Myocyte (in vitro differentiated cells): ENCODE data around the gene ZFTA. TPM values are rescaled to one million over a fixed set of nuclear protein-coding genes. Genes with fewer than 3 reads are reported as not detected.
A peak's percentile ranks its signal among the peaks of the same experiment; 100 is the strongest.
"Not testable (repeated sequence)": the region's sequence is repeated elsewhere in the genome, so short reads cannot be mapped to it uniquely, and the experiment has no call there.

Experiments used
- DNase-seq: peaks from one replicate; pipeline ENCODE4 v3.0.0-alpha.2; 2012; ENCODE audit warnings: low read depth
- total RNA-seq: library from RNA; depleted of rRNA; stranded (reverse); fragments of >200 nt; gene quantifications from 2 replicates; pipeline ENCODE4 v1.2.3, GENCODE V29; 2014

The ZFTA gene
- total RNA-seq, 1 donor from 2014 or later: 20.7 TPM

- DNase-seq: peak; percentile 6
These were observed 10.5 kb upstream of the ZFTA start for GRCh38 chr11:63779039-63779438.

DNA sequence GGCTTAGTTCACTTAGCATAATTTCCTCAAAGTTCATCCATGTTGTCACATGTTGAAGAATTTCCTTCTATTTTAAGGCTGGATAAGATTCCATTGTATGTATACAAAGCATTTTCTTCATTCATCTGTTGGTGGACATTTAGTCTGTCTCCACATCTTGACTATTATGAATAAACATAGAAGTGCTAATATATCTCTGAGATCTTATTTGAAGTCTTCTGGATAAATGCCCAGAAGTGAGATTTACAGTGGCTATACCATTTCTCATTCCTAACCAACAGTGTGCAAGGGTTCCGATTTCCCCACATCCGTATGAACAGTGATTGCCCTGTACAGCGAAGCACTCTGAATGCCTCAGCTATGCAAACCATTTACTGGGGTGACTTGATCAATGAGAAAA, 6.6 kb upstream of the ZFTA start:
- no peak for DNase-seq

DNA sequence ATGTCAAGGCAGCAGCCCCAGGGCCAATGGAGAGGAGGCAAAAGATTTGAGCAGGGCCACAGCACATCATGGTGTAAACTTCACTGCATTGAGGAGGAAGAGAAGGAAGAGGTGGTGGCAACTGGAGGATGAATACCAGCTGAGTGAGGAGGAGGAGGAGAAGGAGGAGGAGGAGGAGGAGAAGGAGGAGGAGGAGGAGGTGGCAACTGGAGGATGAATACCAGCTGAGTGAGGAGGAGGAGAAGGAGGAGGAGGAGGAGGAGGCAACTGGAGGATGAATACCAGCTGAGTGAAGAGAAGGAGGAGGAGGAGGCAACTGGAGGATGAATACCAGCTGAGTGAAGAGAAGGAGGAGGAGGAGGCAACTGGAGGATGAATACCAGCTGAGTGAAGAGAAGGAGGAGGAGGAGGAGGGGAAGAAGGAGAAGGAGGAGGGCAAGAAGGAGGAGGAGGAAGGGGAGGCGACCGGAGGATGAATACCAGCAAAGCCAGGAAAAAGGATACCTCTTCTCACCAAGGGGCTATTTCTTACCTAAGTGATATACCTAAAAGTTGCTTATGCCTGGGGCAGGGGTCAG, 3.3 kb upstream of the ZFTA start:
- not testable (repeated sequence) for DNase-seq

- DNase-seq: no peak
These were observed 2.2 kb upstream of the ZFTA start for GRCh38 chr11:63770763-63771162.

DNA sequence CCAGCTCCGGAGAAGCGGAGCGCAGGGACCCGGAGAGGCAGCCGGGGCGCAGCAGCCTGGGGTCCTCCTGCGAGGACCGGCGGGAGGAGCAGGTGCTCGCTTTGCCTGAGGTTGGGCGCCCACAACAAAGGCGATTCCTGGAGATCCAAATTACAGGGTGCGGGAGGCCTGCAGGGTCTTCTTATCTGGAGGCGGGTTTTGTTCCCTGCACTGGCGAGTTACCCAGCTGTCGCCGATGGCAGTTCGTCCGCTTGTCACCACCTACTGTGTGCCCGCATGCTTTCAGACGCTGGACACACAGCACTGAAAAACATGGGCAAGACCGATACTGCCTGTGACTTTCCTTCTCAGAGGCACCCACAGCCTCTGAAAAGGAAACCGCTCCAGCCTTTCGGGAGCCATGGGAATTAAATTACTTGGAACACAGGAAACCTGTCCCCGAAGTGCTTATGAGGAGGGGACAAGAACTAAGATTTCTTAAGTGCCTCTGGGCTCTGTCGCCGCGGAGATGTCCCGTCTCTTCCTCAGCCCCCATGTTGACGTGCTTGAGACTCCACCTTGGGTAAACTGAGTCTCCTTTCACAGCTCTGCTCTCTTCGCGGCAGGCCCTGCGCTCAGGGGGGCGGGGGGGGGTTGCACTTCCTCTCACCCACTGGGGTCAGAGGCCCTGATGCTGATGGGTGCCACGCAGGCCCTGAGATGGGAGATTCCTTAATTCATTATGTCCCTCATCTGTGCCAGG, 1.3 kb upstream of the ZFTA start:
- DNase-seq: peak; percentile 18

DNA sequence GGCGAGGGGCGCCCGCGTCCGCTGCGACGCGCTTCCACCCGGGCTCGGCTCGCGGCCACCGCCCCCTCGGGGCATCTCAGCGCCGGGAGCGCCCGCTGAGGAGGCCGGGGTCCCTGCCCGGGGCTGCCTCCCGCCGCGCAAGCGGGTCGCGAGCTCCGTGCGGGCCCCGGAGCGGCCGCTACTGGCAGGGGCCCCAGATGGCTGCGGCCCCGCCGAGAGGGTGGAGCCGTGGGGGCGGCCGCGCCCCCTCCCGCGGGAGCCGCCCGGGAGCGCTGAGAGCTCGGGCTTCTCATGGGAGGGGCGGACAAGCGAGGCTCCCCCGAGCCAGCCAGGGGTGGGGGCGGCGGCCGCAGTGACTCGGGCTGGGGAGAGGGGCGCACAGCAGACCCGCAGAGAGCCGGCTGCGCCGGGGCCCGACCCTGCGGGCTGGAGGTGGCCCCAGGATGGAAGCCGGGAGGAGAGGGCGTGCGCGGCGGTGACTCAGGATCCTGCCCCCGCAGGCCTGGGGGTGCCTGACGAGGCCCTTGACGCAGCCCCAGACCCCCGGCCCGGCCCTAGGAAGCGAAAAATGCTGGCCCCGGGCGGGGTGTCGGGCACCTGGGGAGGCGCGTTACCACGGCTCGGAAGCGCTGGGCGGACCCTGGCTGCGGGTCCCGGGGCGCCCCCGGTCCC, 603 bp upstream of the ZFTA start:
- peak; percentile 56 for DNase-seq

- DNase-seq: peak; percentile 75
These were observed 874 bp downstream of the ZFTA start for GRCh38 chr11:63767565-63768236.

GRCh38 chr11:63767267-63767564, 1.4 kb downstream of the ZFTA start:
- DNase-seq: no peak

GRCh38 chr11:63766531-63767235, 1.9 kb downstream of the ZFTA start:
- no peak for DNase-seq

- no peak for DNase-seq
These were observed 2.8 kb downstream of the ZFTA start for GRCh38 chr11:63765688-63766241.

DNA sequence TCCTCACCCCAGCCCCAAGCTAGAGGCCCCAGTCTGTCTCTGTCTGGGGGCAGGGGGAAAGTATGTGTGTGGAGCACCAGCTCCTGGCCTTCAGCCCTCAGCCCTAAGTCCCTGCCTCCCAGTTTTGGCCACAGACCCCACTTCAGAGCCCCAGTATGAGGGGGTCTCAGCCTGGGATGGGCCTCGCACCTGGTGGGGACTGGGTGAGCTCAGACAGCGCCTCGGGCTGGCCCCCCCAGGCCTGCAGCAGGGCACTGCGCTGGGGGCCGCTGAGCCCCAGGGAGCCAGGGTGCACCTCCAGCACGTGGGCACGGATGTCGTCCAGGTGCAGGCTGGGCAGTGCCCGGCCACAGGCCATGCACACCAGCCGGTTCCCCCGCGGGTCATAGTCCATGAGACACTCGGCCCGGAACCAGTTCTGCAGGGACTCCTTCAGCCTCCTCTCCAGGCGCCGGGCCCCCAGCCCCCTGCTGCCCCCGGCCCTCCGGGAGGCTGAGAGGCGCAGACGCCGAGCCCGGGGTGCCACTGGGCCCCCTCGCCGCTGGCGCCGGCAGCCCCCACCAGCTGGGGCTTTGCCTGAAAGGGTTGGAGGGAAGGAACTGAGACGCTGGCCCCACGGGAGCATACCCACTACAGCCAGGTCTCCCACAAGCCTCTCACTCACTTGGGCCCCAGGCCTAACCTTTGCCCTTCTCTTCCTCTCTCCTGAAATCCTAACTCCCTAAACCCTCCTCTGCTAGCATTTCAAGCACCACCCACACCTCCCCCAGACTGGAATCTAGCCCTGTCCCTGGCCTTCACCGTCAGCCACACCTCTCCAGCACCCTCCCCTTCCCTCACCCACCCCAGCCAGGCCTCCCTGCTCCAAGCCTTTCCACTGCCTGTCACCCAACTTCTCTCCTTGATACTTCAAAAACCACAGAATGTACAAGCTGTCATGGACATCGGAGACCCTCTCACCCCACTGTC, 3.6 kb downstream of the ZFTA start:
- no peak for DNase-seq

DNA sequence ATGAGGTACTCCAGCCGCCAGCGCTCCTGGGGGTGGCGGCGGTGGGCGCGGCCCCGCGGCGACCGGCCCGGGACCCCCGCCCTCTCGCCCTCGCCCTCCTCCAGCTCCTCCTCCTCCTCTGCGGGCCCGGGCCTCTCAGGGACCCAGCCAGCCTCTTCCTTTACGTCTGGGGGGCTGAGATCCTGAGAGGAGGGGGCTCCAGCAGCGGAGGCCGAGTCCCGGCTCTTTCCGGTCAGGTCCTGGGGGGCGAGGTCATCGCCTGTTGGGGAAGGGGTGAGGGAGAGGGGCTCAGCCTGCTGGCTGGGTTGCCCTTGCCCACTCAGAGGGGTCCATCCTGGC, 4.3 kb downstream of the ZFTA start:
- no peak for DNase-seq

DNA sequence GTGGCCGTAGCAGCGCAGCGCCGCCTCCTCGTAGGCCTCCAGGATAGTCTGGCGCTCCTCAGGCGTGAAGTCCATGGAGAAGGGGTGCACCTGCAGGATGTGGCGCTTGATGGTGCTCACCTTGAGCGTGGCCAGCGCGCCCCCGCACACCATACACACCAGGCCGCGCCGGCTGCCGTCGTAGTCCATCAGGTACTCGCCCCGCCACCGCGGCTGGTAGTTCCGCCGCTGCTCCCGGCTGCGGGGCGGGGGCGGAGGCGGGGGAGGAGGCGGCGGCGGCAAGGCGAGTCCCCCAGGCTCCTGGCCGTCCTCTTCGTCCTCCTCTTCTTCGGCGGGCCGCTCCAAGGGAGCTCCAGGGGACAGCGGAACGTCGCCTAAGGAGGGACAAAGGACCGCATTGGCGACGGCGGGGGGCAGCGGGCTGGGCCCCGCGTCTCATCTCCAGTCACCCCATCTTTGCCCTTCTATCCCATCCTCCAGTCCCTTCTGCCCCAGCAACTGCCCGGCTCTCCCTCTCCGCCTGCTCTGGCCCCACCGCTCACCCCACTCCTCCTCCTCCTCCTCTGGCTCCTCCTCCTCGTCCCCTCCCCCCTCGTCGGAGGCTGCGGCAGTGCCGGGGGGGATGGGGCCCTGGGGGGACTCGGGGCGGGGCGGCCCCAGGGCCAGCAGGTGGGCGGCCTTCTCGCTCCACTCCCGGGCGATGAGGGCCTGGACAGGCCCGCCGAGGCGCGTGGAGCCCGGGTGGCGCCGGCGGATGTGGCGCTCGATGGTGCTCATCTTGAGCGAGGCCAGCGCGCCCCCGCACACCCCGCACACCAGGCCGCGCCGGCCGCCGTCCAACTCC, 4.9 kb downstream of the ZFTA start:
- DNase-seq: no peak

DNA sequence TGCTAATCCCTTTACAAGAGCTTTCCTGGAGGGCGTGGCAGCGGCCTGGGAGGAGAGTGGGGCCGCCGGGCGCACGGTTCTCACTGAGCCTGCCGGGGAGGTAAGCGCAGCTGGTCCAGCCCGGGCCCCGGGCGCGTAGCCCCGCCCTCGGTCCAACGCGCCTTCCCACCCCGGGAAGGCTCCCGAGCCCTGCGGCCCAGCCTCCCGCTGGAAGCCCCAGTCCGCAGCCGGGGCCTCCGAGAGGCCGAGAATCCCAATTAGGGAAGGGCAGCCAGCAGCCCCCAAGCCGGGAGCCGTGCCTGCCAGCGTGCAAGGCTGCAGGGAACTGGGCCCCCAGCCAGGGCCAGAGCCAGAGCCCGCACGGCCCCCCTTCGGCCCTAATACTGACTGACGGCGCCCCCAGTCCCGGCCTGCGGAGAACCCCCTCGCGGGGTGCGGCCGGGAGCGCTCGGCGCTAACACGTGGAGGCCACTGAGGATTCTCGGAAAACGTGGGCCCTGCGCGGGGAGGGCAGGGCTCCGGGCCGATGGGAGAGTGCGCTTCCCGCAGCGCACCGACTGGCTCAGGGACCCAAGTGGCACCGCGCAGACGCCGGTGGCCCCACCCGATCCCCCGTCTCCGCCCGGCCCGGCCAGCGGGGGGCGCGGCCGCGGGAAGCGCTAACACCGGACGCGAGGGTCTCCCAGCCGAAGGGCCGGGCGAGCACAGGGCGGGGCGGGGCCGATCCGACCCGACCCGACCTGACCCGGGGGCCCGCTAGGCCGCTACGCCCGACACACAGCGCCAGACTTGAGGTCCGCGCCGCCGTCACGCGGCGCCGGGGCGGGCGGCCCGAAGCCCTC, 5.7 kb downstream of the ZFTA start:
- DNase-seq: no peak

DNA sequence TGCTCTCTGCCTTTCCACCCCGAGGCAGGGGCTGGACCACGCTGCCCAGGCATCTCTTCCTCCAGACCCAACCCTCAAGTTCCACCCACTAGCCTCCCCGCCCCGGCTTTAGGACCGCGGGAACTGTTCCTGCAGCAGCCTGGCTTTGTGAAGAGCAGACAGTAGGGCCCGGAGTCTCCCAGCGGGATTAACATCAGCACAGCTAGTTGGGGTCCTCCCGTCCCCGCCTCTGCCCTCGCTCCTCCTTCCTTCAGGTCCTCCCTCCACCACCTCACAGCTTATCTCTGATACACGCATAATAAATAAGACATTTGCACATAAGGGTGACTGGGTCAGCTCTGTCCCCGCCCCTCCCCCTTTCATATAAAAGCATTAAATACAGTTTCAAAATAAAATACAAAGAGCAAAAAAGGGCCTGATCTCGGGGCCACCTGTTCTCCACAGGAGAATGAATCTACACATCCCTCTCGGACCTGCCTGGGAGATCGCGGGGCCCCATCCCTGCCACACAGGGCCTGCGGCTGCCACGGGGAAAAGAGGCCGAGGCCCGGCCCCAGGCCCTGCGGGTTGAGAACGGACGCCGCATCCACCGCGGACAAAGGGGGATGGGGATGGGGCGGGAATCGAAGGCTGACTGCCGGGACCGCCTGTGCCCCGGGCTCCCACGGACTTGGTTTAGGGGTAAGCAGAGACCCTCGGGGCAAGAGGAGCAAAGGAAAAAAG, 6.5 kb downstream of the ZFTA start:
- DNase-seq: no peak

DNA sequence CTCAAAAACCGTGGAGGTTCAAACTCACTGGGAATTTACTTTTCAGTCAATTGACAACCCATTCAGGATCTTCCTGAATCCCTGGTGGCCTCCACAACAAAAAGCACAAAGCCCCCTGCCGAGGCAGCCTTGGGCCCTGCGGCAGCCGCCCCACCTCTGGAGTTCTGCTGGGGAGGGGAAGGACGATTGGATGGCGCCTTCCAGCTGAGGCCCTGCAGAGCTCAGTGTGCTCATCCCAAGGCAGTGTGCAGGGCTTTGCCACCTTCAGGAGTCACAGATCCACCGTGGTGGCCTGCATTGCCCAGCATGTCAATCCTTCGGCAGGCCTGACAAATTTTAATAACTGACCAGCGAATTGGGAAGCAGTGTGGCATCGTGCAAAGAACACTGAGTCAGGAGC, 7.4 kb downstream of the ZFTA start:
- no peak for DNase-seq

GRCh38 chr11:63760487-63761079, 8.0 kb downstream of the ZFTA start:
- no peak for DNase-seq
